ENCODE measurements around the gene SPATA24. TPM values are rescaled to one million over a fixed set of nuclear protein-coding genes. Genes with fewer than 3 reads are reported as not detected.
A peak's percentile ranks its signal among the peaks of the same experiment; 100 is the strongest.

The SPATA24 gene
- total and polyA plus RNA-seq, 2 of the 13 experiments (the other 11 are each of a cell fraction or from before 2014, with no cell fraction given), result 6.0 to 11.1 TPM

GRCh38 chr5:139439013-139439903 lies 35.4 kb upstream of the SPATA24 start, which contains the start of gene DNAJC18 (continued):
- TF ChIP-seq ARID3A (IDR thresholded peaks at IDR 0.05; ENCODE audit: low read depth, low read length) (no peak), IKZF5 (CRISPR knock-in tag; IDR thresholded peaks at IDR 0.05) (peak; percentile 72; the same call in 1 of the 2 replicates), CBX2 (IDR thresholded peaks at IDR 0.05; ENCODE audit: low read depth, low read length) (no peak), CBX2 (CRISPR knock-in tag; IDR thresholded peaks at IDR 0.05; ENCODE audit: low read depth) (no peak), ZBTB37 (CRISPR knock-in tag; IDR thresholded peaks at IDR 0.05) (no peak), ZNF747 (CRISPR knock-in tag; IDR thresholded peaks at IDR 0.05; ENCODE audit: borderline replicate concordance) (peak; percentile 75; the same call in 1 of the 2 replicates), REST (IDR thresholded peaks at IDR 0.05; ENCODE audit: borderline replicate concordance in 1 of 2, low read depth in 1 of 2, low read length in 2 of 2) (no peak), ZNF660 (CRISPR knock-in tag; IDR thresholded peaks at IDR 0.05; ENCODE audit: borderline replicate concordance, low read depth) (no peak), CENPX (CRISPR knock-in tag; IDR thresholded peaks at IDR 0.05) (no peak), MYNN (CRISPR knock-in tag; IDR thresholded peaks at IDR 0.05; ENCODE audit: low read depth) (no peak), CREBL2 (CRISPR knock-in tag; IDR thresholded peaks at IDR 0.05; ENCODE audit: borderline replicate concordance) (no peak), RFX3 (CRISPR knock-in tag; IDR thresholded peaks at IDR 0.05) (0 out of 2 replicates have a peak, but pooled peaks have one; percentile 12), SMYD3 (CRISPR knock-in tag; IDR thresholded peaks at IDR 0.05) (no peak), KDM5A (IDR thresholded peaks at IDR 0.05; ENCODE audit: borderline replicate concordance, low read length) (peak; percentile 59; the same call in 1 of the 2 replicates), ZKSCAN5 (CRISPR knock-in tag; IDR thresholded peaks at IDR 0.05) (no peak), ZNF253 (CRISPR knock-in tag; IDR thresholded peaks at IDR 0.05; ENCODE audit: borderline replicate concordance) (no peak; the same call in 1 of the 2 replicates), ZNF619 (CRISPR knock-in tag; IDR thresholded peaks at IDR 0.05) (no peak), ZNF839 (CRISPR knock-in tag; IDR thresholded peaks at IDR 0.05; ENCODE audit: borderline replicate concordance) (no peak), RXRA (CRISPR knock-in tag; IDR thresholded peaks at IDR 0.05) (peak; percentile 41; the same call in 1 of the 2 replicates)

Data from HepG2 (cell line).